Measurements from ENCODE around the gene OSCP1. TPM values are rescaled to one million over a fixed set of nuclear protein-coding genes. Genes with fewer than 3 reads are reported as not detected.

Gene OSCP1
- total and polyA plus RNA-seq, 2 donors (not counting 1 experiment from before 2014, with no cell fraction given) = 6.5 to 10.7 TPM

GRCh38 chr1:36464605-36465393, 14.5 kb upstream of the OSCP1 start:
- peaks cover 10% of the 10 kb centered on the region for H3K36me3 ChIP-seq (ENCODE audit: control insufficient read depth, insufficient read depth, low read length)
- no peak for DNase-seq (ENCODE audit: low read depth in 2 of 2)
- peak overlapping the region; percentile 87 for H3K27ac ChIP-seq (ENCODE audit: insufficient read depth, low read length)
- peaks cover 11% of the 10 kb centered on the region for H3K79me2 ChIP-seq (ENCODE audit: control insufficient read depth, insufficient read depth, low read length)
- H2AFZ ChIP-seq (ENCODE audit: low read length) = peak overlapping the region; percentile 76
- no peaks in the 10 kb centered on the region for H3K9me3 ChIP-seq (ENCODE audit: control insufficient read depth, insufficient read depth, low read depth, low read length)
- no peaks in the 10 kb centered on the region for H3K27me3 ChIP-seq (ENCODE audit: control insufficient read depth, insufficient read depth, low read length)
- peak overlapping the region; percentile 48 for H3K9ac ChIP-seq (ENCODE audit: insufficient read depth, low read length)
- TF ChIP-seq CTCF (conservative IDR thresholded peaks at IDR 0.05 in 1 of 2, IDR thresholded peaks at IDR 0.05 in 1 of 2; ENCODE audit: low read depth in 1 of 2, low read length in 2 of 2) (no peak), EZH2 (IDR thresholded peaks at IDR 0.05; ENCODE audit: low read length, missing control alignments) (no peak)
- H3K4me1 ChIP-seq (ENCODE audit: control insufficient read depth, extremely low read depth, insufficient read depth, low read length) = peaks cover 3% of the 10 kb centered on the region
- no peaks in the 10 kb centered on the region for H4K20me1 ChIP-seq (ENCODE audit: control insufficient read depth, extremely low read depth, insufficient read depth, low read length)
- H3K4me2 ChIP-seq (ENCODE audit: extremely low read depth, insufficient read depth, low read length) = peak overlapping the region; percentile 62
- H3K4me3 ChIP-seq (replicated peaks in 1 of 4; ENCODE audit: control extremely low read depth in 1 of 4, insufficient read depth in 1 of 4, low read depth in 3 of 4, low read length in 4 of 4) = peak overlapping the region; percentile 30 to 98 (median 91)

- Histone ChIP-seq H3K4me1 (ENCODE audit: control insufficient read depth, extremely low read depth, insufficient read depth, low read length) (peaks cover 3% of the 10 kb centered on the region), H2AFZ (ENCODE audit: low read length) (peak within 1 kb of the TSS; percentile 76), H3K36me3 (ENCODE audit: control insufficient read depth, insufficient read depth, low read length) (peaks cover 10% of the 10 kb centered on the region), H4K20me1 (ENCODE audit: control insufficient read depth, extremely low read depth, insufficient read depth, low read length) (no peaks in the 10 kb centered on the region), H3K4me3 (replicated peaks in 1 of 4; ENCODE audit: control extremely low read depth in 1 of 4, insufficient read depth in 1 of 4, low read depth in 3 of 4, low read length in 4 of 4) (peak within 1 kb of the TSS; percentile 83 to 98 (median 91)), H3K9me3 (ENCODE audit: control insufficient read depth, insufficient read depth, low read depth, low read length) (no peaks in the 10 kb centered on the region), H3K27me3 (ENCODE audit: control insufficient read depth, insufficient read depth, low read length) (no peaks in the 10 kb centered on the region), H3K9ac (ENCODE audit: insufficient read depth, low read length) (peak within 1 kb of the TSS; percentile 92), H3K4me2 (ENCODE audit: extremely low read depth, insufficient read depth, low read length) (peak within 1 kb of the TSS; percentile 94), H3K79me2 (ENCODE audit: control insufficient read depth, insufficient read depth, low read length) (peaks cover 11% of the 10 kb centered on the region), H3K27ac (ENCODE audit: insufficient read depth, low read length) (peak within 1 kb of the TSS; percentile 87)
- no peak for TF ChIP-seq EZH2 (IDR thresholded peaks at IDR 0.05; ENCODE audit: low read length, missing control alignments)
- no peak for TF ChIP-seq CTCF (conservative IDR thresholded peaks at IDR 0.05 in 1 of 2, IDR thresholded peaks at IDR 0.05 in 1 of 2; ENCODE audit: low read depth in 1 of 2, low read length in 2 of 2)
- DNase-seq (ENCODE audit: low read depth in 2 of 2) = peak; percentile 93 to 96
Observed at GRCh38 chr1:36463803-36464604, 13.8 kb upstream of the OSCP1 start, which contains the start of gene MRPS15. Gene MRPS15, minus strand, starts transcription at chr1:36464384. Its CDS starts 109 bp downstream, at chr1:36464275.

GRCh38 chr1:36463463-36463802, 13.2 kb upstream of the OSCP1 start:
- no peak for DNase-seq (ENCODE audit: low read depth in 2 of 2)
- peaks cover 11% of the 10 kb centered on the region for H3K79me2 ChIP-seq (ENCODE audit: control insufficient read depth, insufficient read depth, low read length)
- peak overlapping the region; percentile 83 to 98 (median 91) for H3K4me3 ChIP-seq (replicated peaks in 1 of 4; ENCODE audit: control extremely low read depth in 1 of 4, insufficient read depth in 1 of 4, low read depth in 3 of 4, low read length in 4 of 4)
- TF ChIP-seq EZH2 (IDR thresholded peaks at IDR 0.05; ENCODE audit: low read length, missing control alignments) (no peak), CTCF (conservative IDR thresholded peaks at IDR 0.05 in 1 of 2, IDR thresholded peaks at IDR 0.05 in 1 of 2; ENCODE audit: low read depth in 1 of 2, low read length in 2 of 2) (no peak)
- peak overlapping the region; percentile 92 for H3K9ac ChIP-seq (ENCODE audit: insufficient read depth, low read length)
- H3K27me3 ChIP-seq (ENCODE audit: control insufficient read depth, insufficient read depth, low read length) = no peaks in the 10 kb centered on the region
- H3K9me3 ChIP-seq (ENCODE audit: control insufficient read depth, insufficient read depth, low read depth, low read length) = no peaks in the 10 kb centered on the region
- H4K20me1 ChIP-seq (ENCODE audit: control insufficient read depth, extremely low read depth, insufficient read depth, low read length) = no peaks in the 10 kb centered on the region
- H2AFZ ChIP-seq (ENCODE audit: low read length) = peak overlapping the region; percentile 50
- peak overlapping the region; percentile 87 for H3K27ac ChIP-seq (ENCODE audit: insufficient read depth, low read length)
- H3K36me3 ChIP-seq (ENCODE audit: control insufficient read depth, insufficient read depth, low read length) = peaks cover 10% of the 10 kb centered on the region
- peaks cover 3% of the 10 kb centered on the region for H3K4me1 ChIP-seq (ENCODE audit: control insufficient read depth, extremely low read depth, insufficient read depth, low read length)
- peak overlapping the region; percentile 94 for H3K4me2 ChIP-seq (ENCODE audit: extremely low read depth, insufficient read depth, low read length)

Data from fibroblast of lung (primary cell).